SK-N-SH treated with all-trans-retinoic acid at 6 μM for 48 hours (cell line): ENCODE measurements around the gene RCAN1.
"Not testable (repeated sequence)": the region's sequence is repeated elsewhere in the genome, so short reads cannot be mapped to it uniquely, and the experiment has no call there.

Source experiments
- ATAC-seq: fragments of 200-7000 bp; cut with Tn5 transposase; 3 replicates; pipeline ENCODE4 v1.9.1; 2020; ENCODE audit warnings: mild to moderate bottlenecking, moderate library complexity
- ARNTL ChIP-seq: fragments of 450-650 bp; formaldehyde crosslinking; IDR thresholded peaks from 2 replicates; pipeline ENCODE4 v1.5.0; 2020; ENCODE audit warnings: low read depth, mild to moderate bottlenecking, moderate library complexity, borderline replicate concordance
- BACH2 ChIP-seq: fragments of 250-450 bp; sonication (Bioruptor Pico); IDR thresholded peaks from 2 replicates; pipeline ENCODE4 v1.9.0; 2021; ENCODE audit warnings: mild to moderate bottlenecking, borderline replicate concordance
- CSDC2 ChIP-seq: fragments of 250-450 bp; sonication (Bioruptor Pico); IDR thresholded peaks from 2 replicates; pipeline ENCODE4 v1.5.0; 2020; ENCODE audit warnings: mild to moderate bottlenecking, moderate library complexity
- ESRRG ChIP-seq: fragments of 250-450 bp; sonication (Bioruptor Pico); IDR thresholded peaks from 2 replicates; pipeline ENCODE4 v1.6.1; 2021; ENCODE audit warnings: mild to moderate bottlenecking
- GLIS3 ChIP-seq: fragments of 250-450 bp; sonication (Bioruptor Pico); IDR thresholded peaks from 2 replicates; pipeline ENCODE4 v1.5.0; 2020; ENCODE audit warnings: mild to moderate bottlenecking, moderate library complexity
- ISL1 ChIP-seq: fragments of 250-450 bp; sonication (Bioruptor Pico); IDR thresholded peaks from 2 replicates; pipeline ENCODE4 v2.1.2; 2022; ENCODE audit warnings: mild to moderate bottlenecking, moderate library complexity
- OSR1 ChIP-seq: fragments of 250-450 bp; sonication (Bioruptor Pico); IDR thresholded peaks from 2 replicates; pipeline ENCODE4 v1.8.0; 2022; ENCODE audit warnings: moderate library complexity, mild to moderate bottlenecking, inconsistent platforms
- PPARA ChIP-seq: fragments of 250-450 bp; sonication (Bioruptor Pico); IDR thresholded peaks from 2 replicates; pipeline ENCODE4 v1.5.0; 2020; ENCODE audit warnings: mild to moderate bottlenecking, borderline replicate concordance
- RARB ChIP-seq: fragments of 250-450 bp; sonication (Bioruptor Pico); IDR thresholded peaks from 2 replicates; pipeline ENCODE4 v1.8.0; 2021; ENCODE audit warnings: mild to moderate bottlenecking, moderate library complexity
- SNAI2 ChIP-seq: fragments of 250-450 bp; sonication (Bioruptor Pico); IDR thresholded peaks from 2 replicates; pipeline ENCODE4 v1.5.0; 2020; ENCODE audit warnings: mild to moderate bottlenecking, moderate library complexity
- TCF4 ChIP-seq: fragments of 250-450 bp; sonication (Bioruptor Pico); IDR thresholded peaks from 2 replicates; pipeline ENCODE4 v1.8.0; 2021; ENCODE audit warnings: mild to moderate bottlenecking, moderate library complexity, borderline replicate concordance
- TOX ChIP-seq: fragments of 250-450 bp; sonication (Bioruptor Pico); IDR thresholded peaks from 2 replicates; pipeline ENCODE4 v1.8.0; 2021; ENCODE audit warnings: mild to moderate bottlenecking, moderate library complexity, borderline replicate concordance
- ZC3H10 ChIP-seq: fragments of 250-450 bp; sonication (Bioruptor Pico); IDR thresholded peaks from 2 replicates; pipeline ENCODE4 v1.5.1; 2021; ENCODE audit warnings: mild to moderate bottlenecking, moderate library complexity
- ZFP3 ChIP-seq: fragments of 250-450 bp; sonication (Bioruptor Pico); IDR thresholded peaks from 2 replicates; pipeline ENCODE4 v1.5.0; 2020; ENCODE audit warnings: mild to moderate bottlenecking, moderate library complexity
- ZFP30 ChIP-seq: fragments of 450-650 bp; formaldehyde crosslinking; IDR thresholded peaks from 2 replicates; pipeline ENCODE4 v1.5.0; 2022; ENCODE audit warnings: mild to moderate bottlenecking, moderate library complexity
- ZNF70 ChIP-seq: fragments of 450-650 bp; formaldehyde crosslinking; IDR thresholded peaks from 2 replicates; pipeline ENCODE4 v1.5.0; 2020; ENCODE audit warnings: mild to moderate bottlenecking, moderate library complexity
- ZNF8 ChIP-seq: fragments of 450-650 bp; formaldehyde crosslinking; IDR thresholded peaks from 2 replicates; pipeline ENCODE4 v1.5.0; 2020; ENCODE audit warnings: mild to moderate bottlenecking, moderate library complexity
- TF ChIP-seq, protein P1 (sequence below): fragments of 250-450 bp; sonication (Bioruptor Pico); IDR thresholded peaks from 2 replicates; pipeline ENCODE4 v1.5.1; 2021; ENCODE audit warnings: mild to moderate bottlenecking, moderate library complexity
- TF ChIP-seq, protein P2 (sequence below): fragments of 250-450 bp; sonication (Bioruptor Pico); IDR thresholded peaks from 2 replicates; pipeline ENCODE4 v1.8.0; 2020; ENCODE audit warnings: mild to moderate bottlenecking, moderate library complexity, borderline replicate concordance
- TF ChIP-seq, protein P3 (sequence below): fragments of 250-450 bp; sonication (Bioruptor Pico); IDR thresholded peaks from 2 replicates; pipeline ENCODE4 v1.5.0; 2020; ENCODE audit warnings: mild to moderate bottlenecking, moderate library complexity

The RCAN1 gene

DNA sequence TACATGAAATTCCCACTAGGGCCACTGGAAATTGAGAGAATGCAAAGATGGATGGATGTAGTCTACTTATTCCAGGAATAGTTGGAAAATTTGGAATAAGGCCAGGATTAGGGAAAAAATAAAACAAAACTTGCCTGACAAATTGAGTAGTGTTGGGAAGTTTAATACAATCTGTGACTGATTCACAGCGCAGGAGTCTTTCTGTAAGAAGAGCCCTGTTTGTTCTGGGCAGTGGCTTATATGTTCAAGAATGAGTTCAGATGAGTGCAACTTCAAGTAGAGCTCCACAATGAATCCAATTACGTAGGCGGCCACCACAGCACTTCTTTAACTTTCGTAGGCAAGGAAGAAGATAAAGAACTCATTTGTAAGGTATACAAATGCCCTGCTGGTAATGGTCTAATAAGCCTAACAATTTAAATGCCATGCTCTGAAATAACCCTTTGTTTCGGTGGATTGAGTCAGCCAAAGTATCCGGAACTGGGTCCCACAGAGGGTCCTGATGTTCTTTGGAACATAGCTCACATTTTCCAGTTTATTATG lies 55.8 kb downstream of the RCAN1 start:
- no peak for ATAC-seq
- TF ChIP-seq GLIS3 (CRISPR knock-in tag): no peak
- TF ChIP-seq ZNF70 (CRISPR knock-in tag): no peak
- TF ChIP-seq ZC3H10 (CRISPR knock-in tag): no peak
- TF ChIP-seq TOX: no peak

DNA sequence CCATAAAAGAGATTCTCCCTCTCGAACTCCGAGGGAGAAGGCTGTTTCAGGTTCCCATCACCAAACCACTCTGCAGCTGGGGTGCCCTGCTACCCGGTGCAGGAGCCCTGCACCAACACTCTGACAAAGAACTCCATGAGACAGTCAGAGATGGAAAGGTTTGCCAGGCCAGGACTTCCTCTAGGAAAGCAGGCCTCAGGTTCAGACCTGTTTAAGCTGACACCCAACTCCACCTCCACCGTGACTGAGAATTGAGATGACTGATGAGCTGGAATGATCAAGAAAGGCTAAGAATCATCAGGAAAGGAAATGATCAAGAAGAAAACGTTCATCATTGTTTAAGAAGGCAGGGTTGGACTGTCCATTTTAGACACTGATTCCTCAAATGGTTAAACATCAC lies 56.7 kb downstream of the RCAN1 start:
- TF ChIP-seq PPARA (CRISPR knock-in tag) (no peak), ISL1 (no peak), SNAI2 (CRISPR knock-in tag) (no peak)
- TF ChIP-seq, protein P1, sequence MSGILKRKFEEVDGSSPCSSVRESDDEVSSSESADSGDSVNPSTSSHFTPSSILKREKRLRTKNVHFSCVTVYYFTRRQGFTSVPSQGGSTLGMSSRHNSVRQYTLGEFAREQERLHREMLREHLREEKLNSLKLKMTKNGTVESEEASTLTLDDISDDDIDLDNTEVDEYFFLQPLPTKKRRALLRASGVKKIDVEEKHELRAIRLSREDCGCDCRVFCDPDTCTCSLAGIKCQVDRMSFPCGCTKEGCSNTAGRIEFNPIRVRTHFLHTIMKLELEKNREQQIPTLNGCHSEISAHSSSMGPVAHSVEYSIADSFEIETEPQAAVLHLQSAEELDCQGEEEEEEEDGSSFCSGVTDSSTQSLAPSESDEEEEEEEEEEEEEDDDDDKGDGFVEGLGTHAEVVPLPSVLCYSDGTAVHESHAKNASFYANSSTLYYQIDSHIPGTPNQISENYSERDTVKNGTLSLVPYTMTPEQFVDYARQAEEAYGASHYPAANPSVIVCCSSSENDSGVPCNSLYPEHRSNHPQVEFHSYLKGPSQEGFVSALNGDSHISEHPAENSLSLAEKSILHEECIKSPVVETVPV (CRISPR knock-in tag): no peak
- TF ChIP-seq, all 23 proteins: peak for 0
- ATAC-seq: no peak

DNA sequence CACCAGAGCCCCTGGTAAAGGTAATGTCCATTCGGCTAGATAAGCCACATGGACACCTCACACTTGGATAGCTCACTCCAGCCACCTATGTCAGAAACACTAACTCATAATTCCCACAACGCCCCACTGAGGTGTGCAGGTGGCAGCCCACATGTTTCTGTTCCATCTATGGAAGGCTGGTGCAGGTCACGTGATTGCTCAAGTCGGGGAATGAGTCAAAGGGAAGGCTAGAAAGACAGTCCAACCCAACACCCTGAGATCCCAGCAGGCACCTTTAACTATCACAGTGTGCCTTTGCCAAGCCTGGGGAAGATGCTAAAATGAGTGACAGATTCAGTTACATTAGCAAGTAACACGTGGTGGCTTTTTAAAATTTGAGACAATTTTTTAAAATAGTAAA lies 57.7 kb downstream of the RCAN1 start:
- TF ChIP-seq GLIS3 (CRISPR knock-in tag) (no peak), ARNTL (CRISPR knock-in tag) (no peak), ESRRG (CRISPR knock-in tag) (no peak), PPARA (CRISPR knock-in tag) (no peak), ZFP3 (CRISPR knock-in tag) (no peak), SNAI2 (CRISPR knock-in tag) (no peak), RARB (CRISPR knock-in tag) (no peak), CSDC2 (CRISPR knock-in tag) (no peak), ZFP30 (no peak)
- TF ChIP-seq, protein P2, sequence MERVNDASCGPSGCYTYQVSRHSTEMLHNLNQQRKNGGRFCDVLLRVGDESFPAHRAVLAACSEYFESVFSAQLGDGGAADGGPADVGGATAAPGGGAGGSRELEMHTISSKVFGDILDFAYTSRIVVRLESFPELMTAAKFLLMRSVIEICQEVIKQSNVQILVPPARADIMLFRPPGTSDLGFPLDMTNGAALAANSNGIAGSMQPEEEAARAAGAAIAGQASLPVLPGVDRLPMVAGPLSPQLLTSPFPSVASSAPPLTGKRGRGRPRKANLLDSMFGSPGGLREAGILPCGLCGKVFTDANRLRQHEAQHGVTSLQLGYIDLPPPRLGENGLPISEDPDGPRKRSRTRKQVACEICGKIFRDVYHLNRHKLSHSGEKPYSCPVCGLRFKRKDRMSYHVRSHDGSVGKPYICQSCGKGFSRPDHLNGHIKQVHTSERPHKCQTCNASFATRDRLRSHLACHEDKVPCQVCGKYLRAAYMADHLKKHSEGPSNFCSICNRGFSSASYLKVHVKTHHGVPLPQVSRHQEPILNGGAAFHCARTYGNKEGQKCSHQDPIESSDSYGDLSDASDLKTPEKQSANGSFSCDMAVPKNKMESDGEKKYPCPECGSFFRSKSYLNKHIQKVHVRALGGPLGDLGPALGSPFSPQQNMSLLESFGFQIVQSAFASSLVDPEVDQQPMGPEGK (CRISPR knock-in tag): no peak
- TF ChIP-seq, protein P3, sequence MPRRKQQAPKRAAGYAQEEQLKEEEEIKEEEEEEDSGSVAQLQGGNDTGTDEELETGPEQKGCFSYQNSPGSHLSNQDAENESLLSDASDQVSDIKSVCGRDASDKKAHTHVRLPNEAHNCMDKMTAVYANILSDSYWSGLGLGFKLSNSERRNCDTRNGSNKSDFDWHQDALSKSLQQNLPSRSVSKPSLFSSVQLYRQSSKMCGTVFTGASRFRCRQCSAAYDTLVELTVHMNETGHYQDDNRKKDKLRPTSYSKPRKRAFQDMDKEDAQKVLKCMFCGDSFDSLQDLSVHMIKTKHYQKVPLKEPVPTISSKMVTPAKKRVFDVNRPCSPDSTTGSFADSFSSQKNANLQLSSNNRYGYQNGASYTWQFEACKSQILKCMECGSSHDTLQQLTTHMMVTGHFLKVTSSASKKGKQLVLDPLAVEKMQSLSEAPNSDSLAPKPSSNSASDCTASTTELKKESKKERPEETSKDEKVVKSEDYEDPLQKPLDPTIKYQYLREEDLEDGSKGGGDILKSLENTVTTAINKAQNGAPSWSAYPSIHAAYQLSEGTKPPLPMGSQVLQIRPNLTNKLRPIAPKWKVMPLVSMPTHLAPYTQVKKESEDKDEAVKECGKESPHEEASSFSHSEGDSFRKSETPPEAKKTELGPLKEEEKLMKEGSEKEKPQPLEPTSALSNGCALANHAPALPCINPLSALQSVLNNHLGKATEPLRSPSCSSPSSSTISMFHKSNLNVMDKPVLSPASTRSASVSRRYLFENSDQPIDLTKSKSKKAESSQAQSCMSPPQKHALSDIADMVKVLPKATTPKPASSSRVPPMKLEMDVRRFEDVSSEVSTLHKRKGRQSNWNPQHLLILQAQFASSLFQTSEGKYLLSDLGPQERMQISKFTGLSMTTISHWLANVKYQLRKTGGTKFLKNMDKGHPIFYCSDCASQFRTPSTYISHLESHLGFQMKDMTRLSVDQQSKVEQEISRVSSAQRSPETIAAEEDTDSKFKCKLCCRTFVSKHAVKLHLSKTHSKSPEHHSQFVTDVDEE (CRISPR knock-in tag): no peak
- TF ChIP-seq, protein P1 (CRISPR knock-in tag): no peak
- no peak for ATAC-seq

DNA sequence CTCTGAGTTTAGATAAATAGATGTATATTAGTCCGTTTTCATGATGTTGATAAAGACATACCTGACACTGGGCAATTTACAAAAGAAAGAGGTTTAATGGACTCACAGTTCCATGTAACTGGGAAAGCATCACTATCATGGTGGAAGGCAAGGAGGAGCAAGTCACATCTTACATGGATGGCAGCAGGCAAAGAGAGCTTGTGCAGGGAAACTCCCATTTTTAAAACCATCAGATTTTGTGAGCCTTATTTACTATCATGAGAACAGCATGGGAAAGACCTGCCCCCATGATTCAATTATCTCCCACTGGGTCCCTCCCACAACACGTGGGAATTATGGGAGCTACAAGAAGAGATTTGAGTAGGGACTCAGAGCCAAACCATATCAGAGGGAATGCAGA lies 60.2 kb downstream of the RCAN1 start:
- ATAC-seq: not testable (repeated sequence)

DNA sequence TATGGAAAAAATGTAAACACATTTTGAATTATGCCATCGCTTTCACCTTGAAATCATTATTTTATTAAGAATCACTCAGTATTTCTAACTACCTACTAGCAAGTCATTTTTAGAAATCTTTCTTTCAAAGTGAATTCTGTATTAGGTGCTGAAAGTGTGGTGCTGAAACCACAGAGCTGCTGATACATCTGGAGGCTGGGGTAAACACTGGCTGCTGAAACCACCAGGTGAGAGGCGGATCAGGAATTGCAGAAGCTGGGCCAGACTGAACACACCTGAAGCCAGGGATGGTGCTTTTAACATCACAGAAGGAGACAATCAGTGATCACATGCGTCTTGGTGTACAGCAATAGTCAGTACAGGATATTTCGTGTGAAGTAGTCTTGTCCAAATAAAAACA lies 60.7 kb downstream of the RCAN1 start:
- TF ChIP-seq ESRRG (CRISPR knock-in tag) (no peak), ZNF8 (CRISPR knock-in tag) (no peak), CSDC2 (CRISPR knock-in tag) (no peak), ZNF70 (CRISPR knock-in tag) (no peak), BACH2 (CRISPR knock-in tag) (no peak), TCF4 (CRISPR knock-in tag) (no peak), OSR1 (CRISPR knock-in tag) (no peak), SNAI2 (CRISPR knock-in tag) (no peak), ZFP3 (CRISPR knock-in tag) (no peak), ZFP30 (no peak), GLIS3 (CRISPR knock-in tag) (no peak), RARB (CRISPR knock-in tag) (no peak), ISL1 (no peak), ARNTL (CRISPR knock-in tag) (no peak), TOX (no peak)
- TF ChIP-seq, protein P2 (CRISPR knock-in tag): no peak
- TF ChIP-seq, protein P1 (CRISPR knock-in tag): no peak
- ATAC-seq: no peak
